ENCODE data around the gene CTDSPL2.

DNA sequence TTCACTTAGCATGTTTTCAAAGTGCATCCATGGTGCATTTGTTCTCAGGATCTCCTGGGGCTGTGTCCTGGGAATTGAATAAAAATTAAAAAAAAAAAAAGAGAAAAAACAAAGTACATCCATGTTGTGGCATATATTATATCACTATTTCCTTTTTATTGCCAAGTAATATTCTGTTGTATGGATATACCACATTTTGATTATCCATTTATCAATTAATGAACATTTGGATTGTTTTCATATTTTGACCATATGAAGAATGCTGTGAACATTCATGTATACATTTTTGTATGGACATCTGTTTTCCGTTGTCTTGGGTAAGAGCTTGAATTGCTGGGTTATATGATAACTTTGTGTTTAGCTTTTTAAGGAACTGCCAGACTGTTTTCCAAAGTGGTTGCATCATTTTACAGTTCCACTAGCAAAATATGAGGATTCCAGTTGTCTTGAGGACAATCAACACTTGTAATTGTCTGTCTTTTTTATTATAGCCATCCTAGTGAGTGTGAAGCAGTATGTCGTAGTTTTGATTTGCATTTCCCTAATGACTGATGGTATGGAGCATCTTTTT is 44.5 kb downstream of the CTDSPL2 start:
- TF ChIP-seq, protein P1, sequence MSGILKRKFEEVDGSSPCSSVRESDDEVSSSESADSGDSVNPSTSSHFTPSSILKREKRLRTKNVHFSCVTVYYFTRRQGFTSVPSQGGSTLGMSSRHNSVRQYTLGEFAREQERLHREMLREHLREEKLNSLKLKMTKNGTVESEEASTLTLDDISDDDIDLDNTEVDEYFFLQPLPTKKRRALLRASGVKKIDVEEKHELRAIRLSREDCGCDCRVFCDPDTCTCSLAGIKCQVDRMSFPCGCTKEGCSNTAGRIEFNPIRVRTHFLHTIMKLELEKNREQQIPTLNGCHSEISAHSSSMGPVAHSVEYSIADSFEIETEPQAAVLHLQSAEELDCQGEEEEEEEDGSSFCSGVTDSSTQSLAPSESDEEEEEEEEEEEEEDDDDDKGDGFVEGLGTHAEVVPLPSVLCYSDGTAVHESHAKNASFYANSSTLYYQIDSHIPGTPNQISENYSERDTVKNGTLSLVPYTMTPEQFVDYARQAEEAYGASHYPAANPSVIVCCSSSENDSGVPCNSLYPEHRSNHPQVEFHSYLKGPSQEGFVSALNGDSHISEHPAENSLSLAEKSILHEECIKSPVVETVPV (CRISPR knock-in tag; IDR thresholded peaks at IDR 0.05) = no peak
- TF ChIP-seq, protein P2, sequence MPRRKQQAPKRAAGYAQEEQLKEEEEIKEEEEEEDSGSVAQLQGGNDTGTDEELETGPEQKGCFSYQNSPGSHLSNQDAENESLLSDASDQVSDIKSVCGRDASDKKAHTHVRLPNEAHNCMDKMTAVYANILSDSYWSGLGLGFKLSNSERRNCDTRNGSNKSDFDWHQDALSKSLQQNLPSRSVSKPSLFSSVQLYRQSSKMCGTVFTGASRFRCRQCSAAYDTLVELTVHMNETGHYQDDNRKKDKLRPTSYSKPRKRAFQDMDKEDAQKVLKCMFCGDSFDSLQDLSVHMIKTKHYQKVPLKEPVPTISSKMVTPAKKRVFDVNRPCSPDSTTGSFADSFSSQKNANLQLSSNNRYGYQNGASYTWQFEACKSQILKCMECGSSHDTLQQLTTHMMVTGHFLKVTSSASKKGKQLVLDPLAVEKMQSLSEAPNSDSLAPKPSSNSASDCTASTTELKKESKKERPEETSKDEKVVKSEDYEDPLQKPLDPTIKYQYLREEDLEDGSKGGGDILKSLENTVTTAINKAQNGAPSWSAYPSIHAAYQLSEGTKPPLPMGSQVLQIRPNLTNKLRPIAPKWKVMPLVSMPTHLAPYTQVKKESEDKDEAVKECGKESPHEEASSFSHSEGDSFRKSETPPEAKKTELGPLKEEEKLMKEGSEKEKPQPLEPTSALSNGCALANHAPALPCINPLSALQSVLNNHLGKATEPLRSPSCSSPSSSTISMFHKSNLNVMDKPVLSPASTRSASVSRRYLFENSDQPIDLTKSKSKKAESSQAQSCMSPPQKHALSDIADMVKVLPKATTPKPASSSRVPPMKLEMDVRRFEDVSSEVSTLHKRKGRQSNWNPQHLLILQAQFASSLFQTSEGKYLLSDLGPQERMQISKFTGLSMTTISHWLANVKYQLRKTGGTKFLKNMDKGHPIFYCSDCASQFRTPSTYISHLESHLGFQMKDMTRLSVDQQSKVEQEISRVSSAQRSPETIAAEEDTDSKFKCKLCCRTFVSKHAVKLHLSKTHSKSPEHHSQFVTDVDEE (CRISPR knock-in tag; IDR thresholded peaks at IDR 0.05) = no peak
- TF ChIP-seq CSDC2 (CRISPR knock-in tag; IDR thresholded peaks at IDR 0.05) = no peak
- no peak for TF ChIP-seq ZFP30 (CRISPR knock-in tag; IDR thresholded peaks at IDR 0.05)
- TF ChIP-seq BACH2 (CRISPR knock-in tag; IDR thresholded peaks at IDR 0.05; ENCODE audit: borderline replicate concordance) = no peak
- no peak for TF ChIP-seq ZFP3 (CRISPR knock-in tag; IDR thresholded peaks at IDR 0.05)
- TF ChIP-seq RARB (CRISPR knock-in tag; IDR thresholded peaks at IDR 0.05) = no peak
- no peak for TF ChIP-seq GLIS3 (CRISPR knock-in tag; IDR thresholded peaks at IDR 0.05)
- TF ChIP-seq TOX (CRISPR knock-in tag; IDR thresholded peaks at IDR 0.05; ENCODE audit: borderline replicate concordance) = no peak
- TF ChIP-seq, protein P3, sequence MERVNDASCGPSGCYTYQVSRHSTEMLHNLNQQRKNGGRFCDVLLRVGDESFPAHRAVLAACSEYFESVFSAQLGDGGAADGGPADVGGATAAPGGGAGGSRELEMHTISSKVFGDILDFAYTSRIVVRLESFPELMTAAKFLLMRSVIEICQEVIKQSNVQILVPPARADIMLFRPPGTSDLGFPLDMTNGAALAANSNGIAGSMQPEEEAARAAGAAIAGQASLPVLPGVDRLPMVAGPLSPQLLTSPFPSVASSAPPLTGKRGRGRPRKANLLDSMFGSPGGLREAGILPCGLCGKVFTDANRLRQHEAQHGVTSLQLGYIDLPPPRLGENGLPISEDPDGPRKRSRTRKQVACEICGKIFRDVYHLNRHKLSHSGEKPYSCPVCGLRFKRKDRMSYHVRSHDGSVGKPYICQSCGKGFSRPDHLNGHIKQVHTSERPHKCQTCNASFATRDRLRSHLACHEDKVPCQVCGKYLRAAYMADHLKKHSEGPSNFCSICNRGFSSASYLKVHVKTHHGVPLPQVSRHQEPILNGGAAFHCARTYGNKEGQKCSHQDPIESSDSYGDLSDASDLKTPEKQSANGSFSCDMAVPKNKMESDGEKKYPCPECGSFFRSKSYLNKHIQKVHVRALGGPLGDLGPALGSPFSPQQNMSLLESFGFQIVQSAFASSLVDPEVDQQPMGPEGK (CRISPR knock-in tag; IDR thresholded peaks at IDR 0.05; ENCODE audit: borderline replicate concordance) = no peak
- TF ChIP-seq OSR1 (CRISPR knock-in tag; IDR thresholded peaks at IDR 0.05) = no peak
- no peak for TF ChIP-seq ZC3H10 (CRISPR knock-in tag; IDR thresholded peaks at IDR 0.05)
- TF ChIP-seq ESRRG (CRISPR knock-in tag; IDR thresholded peaks at IDR 0.05) = no peak
